Endothelial cell of umbilical vein (primary cell): ENCODE results near the gene ANGPT4.

Experiments used
- CTCF ChIP-seq, 2 donors: IDR thresholded peaks; 1 replicate in 1 of 2; 2 replicates in 1 of 2; pipeline ENCODE4 v1.5.1; 2011; ENCODE audit warnings: low read length in 2 of 2, mild to moderate bottlenecking in 2 of 2, moderate library complexity in 2 of 2, control low read depth in 1 of 2, inconsistent platforms in 1 of 2, low read depth in 1 of 2; ENCODE audit not compliant: insufficient read depth in 1 of 2; ENCODE audit errors: extremely low read depth in 1 of 2
- EZH2 ChIP-seq: IDR thresholded peaks from 2 replicates; pipeline ENCODE4 v1.6.1; 2012; ENCODE audit warnings: borderline replicate concordance, low read depth, mild to moderate bottlenecking, moderate library complexity, low read length, inconsistent platforms; ENCODE audit not compliant: severe bottlenecking
- FOS ChIP-seq: IDR thresholded peaks from 2 replicates; pipeline ENCODE4 v1.6.1; 2011; ENCODE audit warnings: mild to moderate bottlenecking, low read length, moderate library complexity, borderline replicate concordance; ENCODE audit not compliant: insufficient read depth
- JUN ChIP-seq: IDR thresholded peaks from 2 replicates; pipeline ENCODE4 v1.6.1; 2011; ENCODE audit warnings: borderline replicate concordance, low read depth; ENCODE audit not compliant: insufficient read length, insufficient read depth
- MAX ChIP-seq: IDR thresholded peaks from 2 replicates; pipeline ENCODE4 v1.6.1; 2011; ENCODE audit not compliant: insufficient read depth, insufficient read length
- MYC ChIP-seq: IDR thresholded peaks from one replicate; pipeline ENCODE4 v1.6.1; 2011; ENCODE audit warnings: mild to moderate bottlenecking, low read depth, low read length
- POLR2A ChIP-seq: IDR thresholded peaks from 2 replicates; pipeline ENCODE4 v1.6.1; 2012; ENCODE audit warnings: low read depth, mild to moderate bottlenecking, control low read depth, low read length
- POLR2AphosphoS5 ChIP-seq: IDR thresholded peaks from 2 replicates; pipeline ENCODE4 v1.6.1; 2012; ENCODE audit warnings: low read depth, mild to moderate bottlenecking, control low read depth, low read length, moderate library complexity; ENCODE audit not compliant: insufficient read depth

- TF ChIP-seq POLR2A, result no peak
- no peak for TF ChIP-seq CTCF (IDR thresholded peaks at IDR 0.05; ENCODE audit: extremely low read depth in 1 of 2, insufficient read depth in 1 of 2, low read depth in 1 of 2, low read length in 2 of 2)
- no peak for TF ChIP-seq POLR2AphosphoS5
- TF ChIP-seq EZH2, result no peak
- TF ChIP-seq FOS, result no peak
- no peak for TF ChIP-seq MAX
- no peak for TF ChIP-seq JUN
- no peak for TF ChIP-seq MYC
Measured at GRCh38 chr20:843912-844311, 72.2 kb downstream of the ANGPT4 start.
